Right lobe of liver (tissue), 4 donors: Measurements from ENCODE around the gene ANO6.

ENCODE experiments used
- CTCF ChIP-seq, 4 donors: fragments of 200-600 bp in 3 of 4; fragments of 450-650 bp in 1 of 4; IDR thresholded peaks; one replicate each; pipeline versions ENCODE4 v1.5.1 to v1.8.0; 2016 to 2022; ENCODE audit warnings: antibody characterized with exemption in 4 of 4, mild to moderate bottlenecking in 2 of 4
- POLR2A ChIP-seq: fragments of 450-650 bp; IDR thresholded peaks from one replicate; pipeline ENCODE4 v1.6.1; 2017; ENCODE audit warnings: antibody characterized with exemption, mild to moderate bottlenecking
- donor health status: DM: no; HTN: no; CAD: no.
- donor health status: DM: no; HTN: no; CAD: no.
- donor health status: DM: no; HTN: yes; CAD: no.

- no peak for TF ChIP-seq POLR2A
- no peak for TF ChIP-seq CTCF (IDR thresholded peaks at IDR 0.05)
Measured at GRCh38 chr12:45208604-45209487, 7.0 kb upstream of the ANO6 start.
